Erythroblast (primary cell): ENCODE measurements around the gene TMEM62.
A peak's percentile ranks its signal among the peaks of the same experiment; 100 is the strongest.

Experiments
- DNase-seq, 2 experiments: peaks; one replicate each; lab custom pipeline; 2025; lab: John Stamatoyannopoulos, UW
- GATA1 ChIP-seq: IDR thresholded peaks from 2 replicates; pipeline ENCODE4 v1.6.1; 2011; ENCODE audit warnings: low read depth, mild to moderate bottlenecking, control low read depth, low read length, moderate library complexity
- POLR2A ChIP-seq: IDR thresholded peaks from 2 replicates; pipeline ENCODE4 v1.6.1; 2011; ENCODE audit warnings: mild to moderate bottlenecking, low read length

The TMEM62 gene

DNA sequence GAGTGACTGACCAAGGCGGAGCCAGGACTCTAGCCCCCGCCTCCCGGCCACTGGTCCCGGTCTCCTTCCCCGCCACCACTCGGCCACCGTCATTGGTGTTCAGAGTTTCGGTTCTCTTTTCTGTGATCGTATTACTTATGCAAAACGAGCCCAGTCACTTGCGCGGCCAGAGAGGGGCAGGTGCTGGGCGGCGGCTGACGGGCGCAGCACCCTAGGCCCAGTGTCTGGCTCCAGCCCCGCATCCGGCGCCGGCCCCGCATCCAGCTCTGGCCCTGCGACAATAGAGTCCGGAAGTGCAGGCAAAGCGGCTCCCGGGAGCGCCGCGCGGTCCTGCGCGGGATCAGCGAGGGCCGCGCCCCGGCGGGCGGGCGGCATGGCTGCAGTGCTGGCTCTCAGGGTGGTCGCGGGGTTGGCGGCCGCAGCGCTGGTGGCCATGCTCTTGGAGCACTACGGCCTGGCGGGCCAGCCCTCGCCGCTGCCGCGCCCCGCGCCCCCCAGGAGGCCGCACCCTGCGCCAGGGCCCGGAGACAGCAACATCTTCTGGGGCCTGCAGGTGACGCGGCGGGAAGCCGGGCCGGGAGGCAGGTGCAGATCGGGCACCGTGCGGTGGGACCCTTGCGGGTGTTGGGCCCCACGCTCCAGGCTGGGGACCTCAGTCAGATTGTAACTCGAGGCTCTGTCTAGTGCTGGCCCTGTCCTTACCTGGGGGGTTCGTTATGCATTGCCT lies at the start of gene TMEM62:
TMEM62 (plus strand) TSS at position 157 of the 727 bp plus-strand sequence; CDS start at position 374, 217 bp downstream.
- TF ChIP-seq GATA1 (no peak), POLR2A (peak; percentile 81)
- DNase-seq, result peak; percentile 87 to 88

DNA sequence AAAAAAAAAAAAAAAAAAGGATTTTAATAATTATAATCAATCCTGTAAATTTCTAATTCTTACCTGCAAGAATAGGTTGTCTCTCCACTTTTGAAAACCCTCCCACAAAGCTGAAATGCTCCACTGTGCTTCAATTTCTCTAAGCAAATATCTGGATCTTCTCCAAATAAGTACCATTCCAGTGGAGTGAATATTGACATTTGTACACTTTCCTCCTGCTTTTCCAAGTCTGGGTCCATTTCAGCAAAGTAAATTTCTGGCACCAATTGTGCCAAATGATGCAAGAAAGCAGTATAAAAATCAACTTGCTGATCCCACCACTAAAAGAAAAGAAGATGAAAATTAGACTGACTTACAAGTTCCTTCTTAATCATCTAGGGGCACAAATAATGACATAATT lies 47.5 kb upstream of the TMEM62 start:
- no peak for DNase-seq
- TF ChIP-seq POLR2A (no peak), GATA1 (no peak)

DNA sequence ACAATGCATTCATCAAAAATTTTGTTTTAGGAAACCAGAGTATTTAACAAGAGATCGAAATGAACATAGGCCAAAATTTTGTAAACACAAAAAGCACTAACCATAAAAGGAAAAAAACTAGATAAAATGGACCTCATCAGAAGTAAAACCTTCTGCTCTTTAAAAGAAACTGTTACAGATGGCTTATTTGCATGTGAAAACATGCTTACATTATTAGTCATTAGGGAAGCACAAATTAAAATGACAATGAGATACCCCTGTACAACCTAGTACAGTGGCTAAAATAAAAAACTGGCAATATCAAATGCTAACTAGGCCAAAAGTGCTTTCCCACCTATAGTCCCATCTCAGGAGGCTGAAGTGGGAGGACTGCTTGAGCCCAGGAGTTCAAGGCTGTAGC lies 46.8 kb upstream of the TMEM62 start:
- no peak for DNase-seq
- TF ChIP-seq GATA1, result no peak
- TF ChIP-seq POLR2A, result no peak

DNA sequence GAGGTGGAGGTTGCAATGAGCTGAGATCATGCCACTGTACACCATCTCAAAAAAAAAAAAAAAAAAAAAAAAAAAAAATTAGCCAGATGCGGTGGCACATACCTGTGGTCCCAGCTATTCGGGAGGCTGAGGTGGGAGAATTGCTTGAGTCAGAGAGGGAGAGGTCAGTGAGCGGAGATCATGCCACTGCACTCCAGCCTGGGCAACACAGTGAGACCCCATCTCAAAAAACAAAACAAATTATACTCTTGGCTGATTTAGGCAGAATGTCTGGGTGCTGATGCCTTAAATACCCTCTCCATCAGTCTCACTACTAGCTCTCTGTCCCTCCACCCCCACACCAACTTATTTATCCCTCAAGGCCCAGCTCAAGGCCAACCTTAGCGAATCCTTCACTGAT lies 41.5 kb upstream of the TMEM62 start:
- DNase-seq, result no peak
- TF ChIP-seq POLR2A (no peak), GATA1 (no peak)

- DNase-seq, result peak in 1 of 2 experiments; percentile 17
Measured at GRCh38 chr15:43093026-43093425, 40.4 kb upstream of the TMEM62 start.

GRCh38 chr15:43094416-43095030 lies 38.9 kb upstream of the TMEM62 start:
- DNase-seq, result peak; percentile 72 to 88
- TF ChIP-seq POLR2A (peak; percentile 52), GATA1 (no peak)

More at GRCh38 chr15:43093026-43093425, 40.4 kb upstream of the TMEM62 start:
- TF ChIP-seq POLR2A (no peak), GATA1 (no peak)

GRCh38 chr15:43095243-43095642 lies 38.1 kb upstream of the TMEM62 start:
- DNase-seq, result peak; percentile 76 to 84

GRCh38 chr15:43095708-43096347 lies 37.6 kb upstream of the TMEM62 start:
- TF ChIP-seq GATA1 (no peak), POLR2A (no peak)
- no peak for DNase-seq

More at GRCh38 chr15:43095243-43095642, 38.1 kb upstream of the TMEM62 start:
- TF ChIP-seq POLR2A (peak; percentile 76), GATA1 (no peak)

DNA sequence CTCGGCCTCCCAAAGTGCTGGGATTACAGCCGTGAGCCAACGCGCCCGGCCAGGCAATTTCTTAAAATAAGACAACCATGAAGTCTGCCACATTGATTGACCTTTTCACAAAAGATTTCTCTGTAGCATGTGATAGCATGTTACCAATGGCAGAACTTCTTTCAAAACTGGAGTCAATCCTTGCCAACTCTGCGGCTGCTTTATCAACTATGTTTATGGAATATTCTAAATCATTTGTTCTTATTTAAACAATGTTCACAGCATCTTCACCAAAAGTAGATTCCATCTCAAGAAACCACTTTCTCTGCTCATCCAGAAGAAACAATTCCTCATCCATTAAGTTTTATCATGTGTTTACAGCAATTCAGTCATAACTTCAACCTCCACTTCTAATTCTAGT lies 37.0 kb upstream of the TMEM62 start:
- no peak for DNase-seq
- TF ChIP-seq GATA1, result no peak
- no peak for TF ChIP-seq POLR2A

GRCh38 chr15:43099105-43099845 lies 34.1 kb upstream of the TMEM62 start:
- TF ChIP-seq GATA1, result no peak
- TF ChIP-seq POLR2A, result no peak
- no peak for DNase-seq

DNA sequence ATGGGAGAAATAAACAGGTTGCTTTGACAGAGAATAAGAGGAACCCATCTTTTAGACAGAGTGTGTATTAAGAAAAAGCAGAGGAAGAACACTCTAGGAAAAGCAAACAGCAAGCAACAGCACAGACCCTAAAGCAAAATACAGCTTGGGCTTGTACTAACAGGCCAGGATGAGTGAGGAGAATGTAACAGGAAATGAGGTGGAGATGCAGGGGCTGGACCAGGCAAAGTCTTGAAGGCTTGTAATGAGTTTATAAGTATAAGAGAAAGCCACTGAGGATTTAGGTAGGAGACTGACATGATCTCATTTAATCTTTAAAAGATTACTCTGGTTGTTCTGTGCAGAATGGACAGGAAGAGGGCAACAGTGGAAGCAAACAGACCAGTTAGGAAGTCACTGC lies 32.4 kb upstream of the TMEM62 start:
- TF ChIP-seq POLR2A (no peak), GATA1 (no peak)
- DNase-seq, result no peak

GRCh38 chr15:43102187-43102586 lies 31.2 kb upstream of the TMEM62 start:
- no peak for TF ChIP-seq POLR2A
- no peak for TF ChIP-seq GATA1
- no peak for DNase-seq

GRCh38 chr15:43103907-43104306 lies 29.5 kb upstream of the TMEM62 start:
- TF ChIP-seq POLR2A, result no peak
- TF ChIP-seq GATA1, result no peak

More at GRCh38 chr15:43103907-43104306, 29.5 kb upstream of the TMEM62 start:
- DNase-seq, result no peak
